OCI-LY1 (cell line): Measurements from ENCODE around the gene HFM1.

Experiments
- H2AFZ ChIP-seq: fragments of 200-600 bp; sonication (generic), shearing (Covaris generic); 2 replicates; pipeline ENCODE4 v1.6.0; 2014; ENCODE audit warnings: antibody characterized with exemption, mild to moderate bottlenecking, low read length
- H3F3A ChIP-seq: fragments of 200-600 bp; sonication (generic), shearing (Covaris generic); 2 replicates; pipeline ENCODE4 v1.6.0; 2014; ENCODE audit warnings: mild to moderate bottlenecking, antibody characterized with exemption, low read length, moderate library complexity; ENCODE audit not compliant: insufficient read depth
- H3K27ac ChIP-seq: fragments of 200-600 bp; sonication (generic); 2 replicates; pipeline ENCODE4 v1.5.1; 2014; ENCODE audit warnings: low read length, mixed run types, mild to moderate bottlenecking, low read depth; ENCODE audit not compliant: poor library complexity, severe bottlenecking
- H3K27me3 ChIP-seq: fragments of 200-600 bp; sonication (generic); 2 replicates; pipeline ENCODE4 v1.6.0; 2014; ENCODE audit warnings: antibody characterized with exemption, mild to moderate bottlenecking, low read length, moderate library complexity; ENCODE audit not compliant: insufficient read depth
- H3K36me3 ChIP-seq: fragments of 200-600 bp; sonication (generic); 2 replicates; pipeline ENCODE4 v1.6.1; 2014; ENCODE audit warnings: mild to moderate bottlenecking, antibody characterized with exemption, low read length, moderate library complexity, mixed read lengths; ENCODE audit not compliant: insufficient read depth
- H3K4me1 ChIP-seq: fragments of 200-600 bp; sonication (generic); 2 replicates; pipeline ENCODE4 v1.5.1; 2014; ENCODE audit warnings: mild to moderate bottlenecking, low read length, moderate library complexity; ENCODE audit not compliant: insufficient read depth, severe bottlenecking
- H3K4me2 ChIP-seq: fragments of 200-600 bp; sonication (generic), shearing (Covaris generic); 2 replicates; pipeline ENCODE4 v1.6.1; 2014; ENCODE audit warnings: low read length
- H3K4me3 ChIP-seq: fragments of 200-600 bp; sonication (generic); 2 replicates; pipeline ENCODE4 v1.5.1; 2014; ENCODE audit warnings: low read length, low read depth, mild to moderate bottlenecking, mixed read lengths; ENCODE audit not compliant: poor library complexity, severe bottlenecking
- H3K79me2 ChIP-seq: fragments of 200-600 bp; shearing (Covaris generic); 2 replicates; pipeline ENCODE4 v1.6.1; 2016; ENCODE audit warnings: mixed run types, low read length, mixed read lengths; ENCODE audit not compliant: insufficient read depth
- H3K9ac ChIP-seq: fragments of 200-600 bp; sonication (generic), shearing (Covaris generic); 2 replicates; pipeline ENCODE4 v1.6.1; 2014; ENCODE audit warnings: mild to moderate bottlenecking, low read length, mixed read lengths
- H3K9me2 ChIP-seq: fragments of 200-600 bp; sonication (generic), shearing (Covaris generic); 2 replicates; pipeline ENCODE4 v1.6.1; 2014; ENCODE audit warnings: low read depth, mild to moderate bottlenecking, low read length, mixed read lengths
- H3K9me3 ChIP-seq: fragments of 200-600 bp; shearing (Covaris generic); 2 replicates; pipeline ENCODE4 v1.6.1; 2014; ENCODE audit warnings: low read length, mixed read lengths
- H4K20me1 ChIP-seq: fragments of 200-600 bp; sonication (generic), shearing (Covaris generic); 2 replicates; pipeline ENCODE4 v1.6.0; 2016; ENCODE audit warnings: mild to moderate bottlenecking, low read length; ENCODE audit not compliant: insufficient read depth
- EZH2 ChIP-seq: fragments of 200-600 bp; sonication (generic), shearing (Covaris generic); IDR thresholded peaks from 2 replicates; pipeline ENCODE4 v1.8.0; 2017; ENCODE audit warnings: borderline replicate concordance, mixed run types, mild to moderate bottlenecking, antibody characterized with exemption, low read length, moderate library complexity, mixed read lengths
- TF ChIP-seq, protein P1 (sequence below): fragments of 200-600 bp; sonication (generic), shearing (Covaris generic); IDR thresholded peaks from 2 replicates; pipeline ENCODE4 v1.5.1; 2017; ENCODE audit warnings: mild to moderate bottlenecking, antibody characterized with exemption, low read length, moderate library complexity, mixed read lengths

The HFM1 gene

DNA sequence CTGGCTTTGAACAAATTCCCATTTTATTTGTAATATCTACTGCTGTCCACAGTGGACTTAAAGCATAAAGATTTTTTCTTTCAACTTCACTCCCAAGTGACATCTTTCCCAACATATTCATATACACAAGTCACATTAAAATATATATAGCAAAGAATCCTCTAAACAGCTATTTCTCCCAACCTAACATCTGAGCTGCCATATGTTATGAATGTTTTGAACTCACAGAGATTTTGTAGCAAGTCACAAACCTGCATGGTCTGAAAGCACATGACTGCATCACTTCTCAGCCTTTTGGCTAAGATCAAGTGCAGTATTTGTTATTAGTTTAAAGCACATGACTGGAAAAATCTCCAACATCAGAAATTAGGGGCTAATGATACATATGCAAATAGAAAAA is 7.7 kb upstream of the HFM1 start:
- Histone ChIP-seq H3F3A (no peaks in the 10 kb centered on the region), H3K4me2 (no peak overlapping the region), H3K9me2 (no peaks in the 10 kb centered on the region), H3K4me1 (no peaks in the 10 kb centered on the region), H3K27ac (no peak overlapping the region), H3K9me3 (no peaks in the 10 kb centered on the region), H3K27me3 (no peaks in the 10 kb centered on the region), H2AFZ (no peak overlapping the region), H4K20me1 (no peaks in the 10 kb centered on the region), H3K4me3 (no peak overlapping the region), H3K79me2 (no peaks in the 10 kb centered on the region), H3K36me3 (no peaks in the 10 kb centered on the region), H3K9ac (no peak overlapping the region)
- TF ChIP-seq, protein P1, sequence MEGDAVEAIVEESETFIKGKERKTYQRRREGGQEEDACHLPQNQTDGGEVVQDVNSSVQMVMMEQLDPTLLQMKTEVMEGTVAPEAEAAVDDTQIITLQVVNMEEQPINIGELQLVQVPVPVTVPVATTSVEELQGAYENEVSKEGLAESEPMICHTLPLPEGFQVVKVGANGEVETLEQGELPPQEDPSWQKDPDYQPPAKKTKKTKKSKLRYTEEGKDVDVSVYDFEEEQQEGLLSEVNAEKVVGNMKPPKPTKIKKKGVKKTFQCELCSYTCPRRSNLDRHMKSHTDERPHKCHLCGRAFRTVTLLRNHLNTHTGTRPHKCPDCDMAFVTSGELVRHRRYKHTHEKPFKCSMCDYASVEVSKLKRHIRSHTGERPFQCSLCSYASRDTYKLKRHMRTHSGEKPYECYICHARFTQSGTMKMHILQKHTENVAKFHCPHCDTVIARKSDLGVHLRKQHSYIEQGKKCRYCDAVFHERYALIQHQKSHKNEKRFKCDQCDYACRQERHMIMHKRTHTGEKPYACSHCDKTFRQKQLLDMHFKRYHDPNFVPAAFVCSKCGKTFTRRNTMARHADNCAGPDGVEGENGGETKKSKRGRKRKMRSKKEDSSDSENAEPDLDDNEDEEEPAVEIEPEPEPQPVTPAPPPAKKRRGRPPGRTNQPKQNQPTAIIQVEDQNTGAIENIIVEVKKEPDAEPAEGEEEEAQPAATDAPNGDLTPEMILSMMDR, result no peak
- TF ChIP-seq EZH2, result no peak

DNA sequence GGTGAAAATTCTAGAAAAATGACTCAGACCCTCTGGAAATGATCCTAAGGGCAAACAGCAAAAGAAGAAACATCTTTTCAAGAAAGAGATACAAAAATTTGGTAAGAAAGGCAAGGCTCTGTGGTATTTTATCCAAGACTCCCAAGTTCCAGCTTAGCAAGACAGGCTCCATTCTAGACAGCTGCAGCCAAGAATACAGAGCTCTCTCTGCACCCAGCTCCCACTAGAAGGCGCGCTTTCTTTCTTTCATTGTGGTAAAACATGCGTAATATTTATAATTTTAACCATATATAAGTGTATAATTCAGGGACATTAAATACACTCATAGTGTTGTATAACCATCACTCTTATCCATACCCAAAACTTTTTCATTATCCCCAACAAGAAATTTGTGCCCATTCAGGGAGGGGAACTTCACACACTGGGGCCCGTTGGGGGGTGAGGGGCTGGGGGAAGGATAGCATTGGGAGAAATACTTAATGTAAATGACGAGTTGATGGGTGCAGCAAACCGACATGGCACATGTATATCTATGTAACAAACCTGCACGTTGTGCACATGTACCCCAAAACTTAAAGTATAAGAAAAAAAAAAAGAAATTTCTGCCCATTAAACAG is 2.2 kb upstream of the HFM1 start:
- H3F3A ChIP-seq, result no peaks in the 10 kb centered on the region
- no peak overlapping the region for H3K27ac ChIP-seq
- H3K36me3 ChIP-seq, result no peaks in the 10 kb centered on the region
- no peaks in the 10 kb centered on the region for H4K20me1 ChIP-seq
- TF ChIP-seq EZH2, result no peak
- TF ChIP-seq, protein P1, result peak; percentile 50
- no peaks in the 10 kb centered on the region for H3K9me3 ChIP-seq
- H3K4me2 ChIP-seq, result no peak overlapping the region
- no peaks in the 10 kb centered on the region for H3K79me2 ChIP-seq
- no peaks in the 10 kb centered on the region for H3K27me3 ChIP-seq
- peaks cover 14% of the 10 kb centered on the region for H3K4me1 ChIP-seq
- no peaks in the 10 kb centered on the region for H3K9me2 ChIP-seq
- H3K9ac ChIP-seq, result no peak overlapping the region
- no peak overlapping the region for H3K4me3 ChIP-seq
- H2AFZ ChIP-seq, result no peak overlapping the region

DNA sequence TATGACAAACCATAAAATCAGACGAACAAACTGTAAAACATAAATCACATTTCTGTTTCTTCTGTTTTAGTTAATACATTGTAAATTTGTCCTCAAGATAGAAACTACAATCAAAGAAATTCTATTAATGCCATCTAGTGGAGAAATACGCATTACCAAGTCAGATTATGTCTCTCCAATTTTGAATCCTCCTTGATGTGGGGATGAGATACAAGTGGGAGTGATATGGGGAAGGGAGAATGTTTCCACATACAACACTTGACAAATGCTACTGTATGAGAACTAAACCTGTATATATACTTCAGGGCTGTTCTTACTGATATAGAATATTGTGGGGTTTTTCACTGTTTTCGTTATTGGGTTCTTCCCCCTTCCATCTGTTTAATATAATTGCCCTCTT is 2.6 kb downstream of the HFM1 start:
- Histone ChIP-seq H2AFZ (no peak overlapping the region), H3K79me2 (no peaks in the 10 kb centered on the region), H3K9me2 (no peaks in the 10 kb centered on the region), H3K4me1 (peaks cover 14% of the 10 kb centered on the region), H3K36me3 (no peaks in the 10 kb centered on the region), H3K9me3 (no peaks in the 10 kb centered on the region), H3F3A (no peaks in the 10 kb centered on the region), H3K27me3 (no peaks in the 10 kb centered on the region), H3K4me2 (no peak overlapping the region), H3K27ac (no peak overlapping the region), H3K9ac (no peak overlapping the region), H3K4me3 (no peak overlapping the region), H4K20me1 (no peaks in the 10 kb centered on the region)
- no peak for TF ChIP-seq EZH2
- TF ChIP-seq, protein P1, result peak; percentile 63; the same call in 1 of the 2 replicates
